GM12878 (cell line): ENCODE results near the gene MRPL34. TPM values are rescaled to one million over a fixed set of nuclear protein-coding genes. Genes with fewer than 3 reads are reported as not detected.
A peak's percentile ranks its signal among the peaks of the same experiment; 100 is the strongest.

Experiments used
- BRCA1 ChIP-seq: IDR thresholded peaks from 2 replicates; pipeline ENCODE4 v1.6.1; 2011; ENCODE audit warnings: low read depth, low read length, improper control_type of control experiment
- CBX5 ChIP-seq: sonication (generic); IDR thresholded peaks from 2 replicates; pipeline ENCODE4 v1.6.1; 2016; ENCODE audit warnings: low read depth, moderate library complexity, mild to moderate bottlenecking, inconsistent platforms
- CREB1 ChIP-seq: IDR thresholded peaks from 2 replicates; pipeline ENCODE4 v1.6.1; 2012; ENCODE audit warnings: low read depth, mild to moderate bottlenecking, inconsistent platforms
- DPF2 ChIP-seq: fragments of 450-650 bp; IDR thresholded peaks from 2 replicates; pipeline ENCODE4 v1.6.1; 2017; ENCODE audit warnings: mild to moderate bottlenecking
- KDM1A ChIP-seq: fragments of 200-600 bp; sonication (generic); IDR thresholded peaks from 2 replicates; pipeline ENCODE4 v1.6.1; 2016; ENCODE audit warnings: borderline replicate concordance
- MYB ChIP-seq: fragments of 150-350 bp; IDR thresholded peaks from 2 replicates; pipeline ENCODE4 v1.6.1; 2014; ENCODE audit warnings: mild to moderate bottlenecking, low read depth, low read length, borderline replicate concordance
- POLR2AphosphoS5 ChIP-seq: IDR thresholded peaks from 2 replicates; pipeline ENCODE4 v1.6.1; 2011; ENCODE audit warnings: mild to moderate bottlenecking, low read length, inconsistent platforms
- POU2F2 ChIP-seq: IDR thresholded peaks from 3 replicates; pipeline ENCODE4 v1.6.1; 2011; ENCODE audit warnings: low read depth, mild to moderate bottlenecking, low read length, borderline replicate concordance
- RB1 ChIP-seq: fragments of 450-650 bp; formaldehyde crosslinking; IDR thresholded peaks from 2 replicates; pipeline ENCODE4 v1.6.1; 2017; ENCODE audit warnings: mild to moderate bottlenecking, borderline replicate concordance
- RUNX3 ChIP-seq: IDR thresholded peaks from 2 replicates; pipeline ENCODE4 v1.6.1; 2012; ENCODE audit warnings: low read length, inconsistent platforms
- SIX5 ChIP-seq: IDR thresholded peaks from 2 replicates; pipeline ENCODE4 v1.6.1; 2011; ENCODE audit warnings: mild to moderate bottlenecking, low read depth, low read length, moderate library complexity; ENCODE audit not compliant: severe bottlenecking
- TCF3 ChIP-seq: IDR thresholded peaks from 2 replicates; pipeline ENCODE4 v1.6.1; 2012; ENCODE audit warnings: low read depth, mild to moderate bottlenecking, low read length, borderline replicate concordance; ENCODE audit not compliant: insufficient read depth
- ZBED1 ChIP-seq: IDR thresholded peaks from 2 replicates; pipeline ENCODE4 v1.6.1; 2016; ENCODE audit warnings: borderline replicate concordance
- polyA plus RNA-seq, 11 experiments: library from polyadenylated mRNA; depleted of rRNA in 4 of 11; unstranded in 6 of 11; stranded (reverse) in 5 of 11; fragments of >200 nt; fragmentation: Nextera tagmentation in 4 of 11; fragmentation: Illumina TruSeq in 1 of 11; extraction: Ambion mirVana in 4 of 11; extraction: Trizol in 1 of 11; gene quantifications; 1 replicate in 1 of 11; 2 replicates in 10 of 11; pipeline versions ENCODE4 v1.2.1 to v1.2.3, GENCODE V29; 2011 to 2016; ENCODE audit warnings: inconsistent platforms in 2 of 11, missing spikeins in 2 of 11, low read depth in 1 of 11
- total RNA-seq, 4 experiments: library from RNA; depleted of rRNA in 3 of 4; stranded (reverse); fragments of >200 nt in 3 of 4; fragmentation: Illumina TruSeq in 1 of 4; extraction: Trizol in 1 of 4; gene quantifications; 2 replicates each; pipeline versions ENCODE4 v1.2.1 to v1.2.3, GENCODE V29; 2013 to 2021
- TF ChIP-seq, protein P1 (sequence below): IDR thresholded peaks from 2 replicates; pipeline ENCODE4 v1.6.1; 2011; ENCODE audit warnings: mild to moderate bottlenecking, low read depth, low read length, moderate library complexity; ENCODE audit not compliant: insufficient replicate concordance
- TF ChIP-seq, protein P2 (sequence below): IDR thresholded peaks from 2 replicates; pipeline ENCODE4 v1.6.1; 2011; ENCODE audit warnings: low read depth, mild to moderate bottlenecking, low read length, moderate library complexity, borderline replicate concordance; ENCODE audit errors: extremely low read depth
- TF ChIP-seq, protein P3 (sequence below): fragments of 450-650 bp; IDR thresholded peaks from 2 replicates; pipeline ENCODE4 v1.6.1; 2018; ENCODE audit warnings: borderline replicate concordance, mild to moderate bottlenecking; ENCODE audit not compliant: partially characterized antibody
- TF ChIP-seq, protein P4 (sequence below): fragments of 450-650 bp; IDR thresholded peaks from 2 replicates; pipeline ENCODE4 v1.6.1; 2017; ENCODE audit warnings: antibody characterized with exemption, mild to moderate bottlenecking, moderate library complexity
- TF ChIP-seq, protein P5 (sequence below): fragments of 150-350 bp; IDR thresholded peaks from 2 replicates; pipeline ENCODE4 v1.6.1; 2016; ENCODE audit warnings: low read depth, low read length

Gene MRPL34
- total and polyA plus RNA-seq, 10 of the 15 experiments (the other 5 are each of a cell fraction or from before 2014, with no cell fraction given): 8.6 to 198 (median 78.6) TPM

DNA sequence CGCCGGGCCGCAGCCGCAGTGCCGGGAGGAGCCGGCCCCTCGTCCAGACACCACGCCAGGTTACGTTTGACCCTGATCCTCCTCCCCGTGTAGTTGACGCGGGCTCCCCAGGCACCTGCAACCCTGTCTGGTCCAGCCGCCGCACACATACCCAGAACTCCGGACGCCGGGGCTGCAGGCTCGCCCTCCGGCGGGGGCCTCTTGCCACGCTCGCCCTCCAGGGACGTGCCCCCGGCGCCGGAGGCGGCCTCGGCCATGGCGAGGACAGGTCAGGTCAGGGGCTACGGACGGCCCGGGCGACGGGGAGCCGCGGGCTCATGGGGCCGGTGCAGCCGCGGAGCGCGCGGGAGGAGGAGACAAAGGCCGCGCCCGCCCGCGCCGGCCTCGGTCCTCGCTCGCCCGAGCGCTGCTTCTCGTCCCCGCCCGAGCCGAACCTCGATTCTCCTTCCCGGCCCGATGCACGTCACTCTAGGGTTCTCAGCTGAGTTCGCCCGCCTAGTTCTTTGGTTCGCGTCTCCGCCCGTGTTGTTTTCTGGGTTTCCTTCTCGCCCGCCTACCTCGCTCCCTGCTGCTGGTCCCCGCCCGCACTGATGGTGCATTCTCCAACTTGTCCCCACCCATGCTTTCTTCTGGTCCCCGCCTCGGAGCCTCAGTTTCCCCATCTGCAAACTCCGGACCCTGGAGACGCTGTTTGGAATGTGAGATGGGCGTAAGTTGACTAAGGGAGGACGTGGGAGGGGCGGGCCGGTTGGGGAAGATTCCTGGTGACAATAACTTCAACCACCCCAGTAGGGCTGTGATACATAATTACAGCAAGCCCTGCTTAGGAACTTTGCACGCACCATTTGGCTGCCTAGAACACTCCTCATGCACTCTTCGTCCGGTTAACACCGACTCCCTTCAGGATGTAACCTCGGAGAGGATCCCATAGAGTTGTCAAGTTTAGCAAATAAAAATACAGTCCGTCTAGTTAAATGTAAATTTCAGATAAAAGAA is 29.0 kb downstream of the MRPL34 start, which contains the start of gene ANO8 (continued):
- TF ChIP-seq TCF3: 0 out of 2 replicates have a peak, but pooled peaks have one; percentile 52
- TF ChIP-seq, protein P1, sequence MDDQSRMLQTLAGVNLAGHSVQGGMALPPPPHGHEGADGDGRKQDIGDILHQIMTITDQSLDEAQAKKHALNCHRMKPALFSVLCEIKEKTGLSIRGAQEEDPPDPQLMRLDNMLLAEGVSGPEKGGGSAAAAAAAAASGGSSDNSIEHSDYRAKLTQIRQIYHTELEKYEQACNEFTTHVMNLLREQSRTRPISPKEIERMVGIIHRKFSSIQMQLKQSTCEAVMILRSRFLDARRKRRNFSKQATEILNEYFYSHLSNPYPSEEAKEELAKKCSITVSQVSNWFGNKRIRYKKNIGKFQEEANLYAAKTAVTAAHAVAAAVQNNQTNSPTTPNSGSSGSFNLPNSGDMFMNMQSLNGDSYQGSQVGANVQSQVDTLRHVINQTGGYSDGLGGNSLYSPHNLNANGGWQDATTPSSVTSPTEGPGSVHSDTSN: peak; percentile 85
- TF ChIP-seq, protein P2, sequence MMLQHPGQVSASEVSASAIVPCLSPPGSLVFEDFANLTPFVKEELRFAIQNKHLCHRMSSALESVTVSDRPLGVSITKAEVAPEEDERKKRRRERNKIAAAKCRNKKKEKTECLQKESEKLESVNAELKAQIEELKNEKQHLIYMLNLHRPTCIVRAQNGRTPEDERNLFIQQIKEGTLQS: no peak
- peak; percentile 89 for TF ChIP-seq DPF2
- TF ChIP-seq RB1: peak; percentile 65; the same call in 1 of the 2 replicates
- TF ChIP-seq POLR2AphosphoS5: no peak
- TF ChIP-seq ZBED1: no peak
- TF ChIP-seq BRCA1: no peak
- no peak for TF ChIP-seq KDM1A
- TF ChIP-seq CREB1: peak; percentile 93
- TF ChIP-seq, protein P3, sequence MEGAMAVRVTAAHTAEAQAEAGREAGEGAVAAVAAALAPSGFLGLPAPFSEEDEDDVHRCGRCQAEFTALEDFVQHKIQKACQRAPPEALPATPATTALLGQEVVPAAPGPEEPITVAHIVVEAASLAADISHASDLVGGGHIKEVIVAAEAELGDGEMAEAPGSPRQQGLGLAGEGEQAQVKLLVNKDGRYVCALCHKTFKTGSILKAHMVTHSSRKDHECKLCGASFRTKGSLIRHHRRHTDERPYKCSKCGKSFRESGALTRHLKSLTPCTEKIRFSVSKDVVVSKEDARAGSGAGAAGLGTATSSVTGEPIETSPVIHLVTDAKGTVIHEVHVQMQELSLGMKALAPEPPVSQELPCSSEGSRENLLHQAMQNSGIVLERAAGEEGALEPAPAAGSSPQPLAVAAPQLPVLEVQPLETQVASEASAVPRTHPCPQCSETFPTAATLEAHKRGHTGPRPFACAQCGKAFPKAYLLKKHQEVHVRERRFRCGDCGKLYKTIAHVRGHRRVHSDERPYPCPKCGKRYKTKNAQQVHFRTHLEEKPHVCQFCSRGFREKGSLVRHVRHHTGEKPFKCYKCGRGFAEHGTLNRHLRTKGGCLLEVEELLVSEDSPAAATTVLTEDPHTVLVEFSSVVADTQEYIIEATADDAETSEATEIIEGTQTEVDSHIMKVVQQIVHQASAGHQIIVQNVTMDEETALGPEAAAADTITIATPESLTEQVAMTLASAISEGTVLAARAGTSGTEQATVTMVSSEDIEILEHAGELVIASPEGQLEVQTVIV: peak; percentile 62
- 0 out of 2 replicates have a peak, but pooled peaks have one; percentile 20 for TF ChIP-seq MYB
- peak; percentile 60 for TF ChIP-seq RUNX3
- TF ChIP-seq, protein P4, sequence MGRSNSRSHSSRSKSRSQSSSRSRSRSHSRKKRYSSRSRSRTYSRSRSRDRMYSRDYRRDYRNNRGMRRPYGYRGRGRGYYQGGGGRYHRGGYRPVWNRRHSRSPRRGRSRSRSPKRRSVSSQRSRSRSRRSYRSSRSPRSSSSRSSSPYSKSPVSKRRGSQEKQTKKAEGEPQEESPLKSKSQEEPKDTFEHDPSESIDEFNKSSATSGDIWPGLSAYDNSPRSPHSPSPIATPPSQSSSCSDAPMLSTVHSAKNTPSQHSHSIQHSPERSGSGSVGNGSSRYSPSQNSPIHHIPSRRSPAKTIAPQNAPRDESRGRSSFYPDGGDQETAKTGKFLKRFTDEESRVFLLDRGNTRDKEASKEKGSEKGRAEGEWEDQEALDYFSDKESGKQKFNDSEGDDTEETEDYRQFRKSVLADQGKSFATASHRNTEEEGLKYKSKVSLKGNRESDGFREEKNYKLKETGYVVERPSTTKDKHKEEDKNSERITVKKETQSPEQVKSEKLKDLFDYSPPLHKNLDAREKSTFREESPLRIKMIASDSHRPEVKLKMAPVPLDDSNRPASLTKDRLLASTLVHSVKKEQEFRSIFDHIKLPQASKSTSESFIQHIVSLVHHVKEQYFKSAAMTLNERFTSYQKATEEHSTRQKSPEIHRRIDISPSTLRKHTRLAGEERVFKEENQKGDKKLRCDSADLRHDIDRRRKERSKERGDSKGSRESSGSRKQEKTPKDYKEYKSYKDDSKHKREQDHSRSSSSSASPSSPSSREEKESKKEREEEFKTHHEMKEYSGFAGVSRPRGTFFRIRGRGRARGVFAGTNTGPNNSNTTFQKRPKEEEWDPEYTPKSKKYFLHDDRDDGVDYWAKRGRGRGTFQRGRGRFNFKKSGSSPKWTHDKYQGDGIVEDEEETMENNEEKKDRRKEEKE: no peak
- TF ChIP-seq, protein P5, sequence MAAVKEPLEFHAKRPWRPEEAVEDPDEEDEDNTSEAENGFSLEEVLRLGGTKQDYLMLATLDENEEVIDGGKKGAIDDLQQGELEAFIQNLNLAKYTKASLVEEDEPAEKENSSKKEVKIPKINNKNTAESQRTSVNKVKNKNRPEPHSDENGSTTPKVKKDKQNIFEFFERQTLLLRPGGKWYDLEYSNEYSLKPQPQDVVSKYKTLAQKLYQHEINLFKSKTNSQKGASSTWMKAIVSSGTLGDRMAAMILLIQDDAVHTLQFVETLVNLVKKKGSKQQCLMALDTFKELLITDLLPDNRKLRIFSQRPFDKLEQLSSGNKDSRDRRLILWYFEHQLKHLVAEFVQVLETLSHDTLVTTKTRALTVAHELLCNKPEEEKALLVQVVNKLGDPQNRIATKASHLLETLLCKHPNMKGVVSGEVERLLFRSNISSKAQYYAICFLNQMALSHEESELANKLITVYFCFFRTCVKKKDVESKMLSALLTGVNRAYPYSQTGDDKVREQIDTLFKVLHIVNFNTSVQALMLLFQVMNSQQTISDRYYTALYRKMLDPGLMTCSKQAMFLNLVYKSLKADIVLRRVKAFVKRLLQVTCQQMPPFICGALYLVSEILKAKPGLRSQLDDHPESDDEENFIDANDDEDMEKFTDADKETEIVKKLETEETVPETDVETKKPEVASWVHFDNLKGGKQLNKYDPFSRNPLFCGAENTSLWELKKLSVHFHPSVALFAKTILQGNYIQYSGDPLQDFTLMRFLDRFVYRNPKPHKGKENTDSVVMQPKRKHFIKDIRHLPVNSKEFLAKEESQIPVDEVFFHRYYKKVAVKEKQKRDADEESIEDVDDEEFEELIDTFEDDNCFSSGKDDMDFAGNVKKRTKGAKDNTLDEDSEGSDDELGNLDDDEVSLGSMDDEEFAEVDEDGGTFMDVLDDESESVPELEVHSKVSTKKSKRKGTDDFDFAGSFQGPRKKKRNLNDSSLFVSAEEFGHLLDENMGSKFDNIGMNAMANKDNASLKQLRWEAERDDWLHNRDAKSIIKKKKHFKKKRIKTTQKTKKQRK: no peak
- TF ChIP-seq POU2F2: 0 out of 3 replicates have a peak, but pooled peaks have one; percentile 39
- TF ChIP-seq CBX5: no peak
- TF ChIP-seq SIX5: no peak
